ACC112 (cell line): ENCODE data around the gene ENO2.
"Not testable (repeated sequence)": the region's sequence is repeated elsewhere in the genome, so short reads cannot be mapped to it uniquely, and the experiment has no call there.

ENCODE experiments used
- H2AFZ ChIP-seq: fragments of 200-600 bp; sonication (generic); one replicate; pipeline ENCODE4 v1.6.0; 2017; ENCODE audit warnings: antibody characterized with exemption, low read length; ENCODE audit not compliant: unreplicated experiment
- H3K27ac ChIP-seq: fragments of 200-600 bp; sonication (generic); 2 replicates; pipeline ENCODE4 v1.5.1; 2014; ENCODE audit warnings: low read depth, mild to moderate bottlenecking, antibody characterized with exemption, low read length, moderate library complexity
- H3K27me3 ChIP-seq: fragments of 200-600 bp; sonication (generic); 2 replicates; pipeline ENCODE4 v1.6.1; 2014; ENCODE audit warnings: mild to moderate bottlenecking, antibody characterized with exemption, low read length, moderate library complexity, mixed read lengths; ENCODE audit not compliant: insufficient read depth
- H3K36me3 ChIP-seq: fragments of 200-600 bp; sonication (generic); 2 replicates; pipeline ENCODE4 v1.6.1; 2016; ENCODE audit warnings: mild to moderate bottlenecking, antibody characterized with exemption, low read length, moderate library complexity, mixed read lengths; ENCODE audit not compliant: insufficient read depth
- H3K4me1 ChIP-seq: fragments of 200-600 bp; sonication (generic); one replicate; pipeline ENCODE4 v1.6.1; 2016; ENCODE audit warnings: low read length, mixed read lengths; ENCODE audit not compliant: insufficient read depth, unreplicated experiment, control insufficient read depth
- H3K4me3 ChIP-seq: fragments of 200-600 bp; sonication (generic); 2 replicates; pipeline ENCODE4 v1.5.1; 2014; ENCODE audit warnings: mild to moderate bottlenecking, low read depth, low read length
- H3K79me2 ChIP-seq: fragments of 200-600 bp; sonication (generic); one replicate; pipeline ENCODE4 v1.6.0; 2016; ENCODE audit warnings: low read length; ENCODE audit not compliant: control insufficient read depth, unreplicated experiment, insufficient read depth

ENO2 gene

DNA sequence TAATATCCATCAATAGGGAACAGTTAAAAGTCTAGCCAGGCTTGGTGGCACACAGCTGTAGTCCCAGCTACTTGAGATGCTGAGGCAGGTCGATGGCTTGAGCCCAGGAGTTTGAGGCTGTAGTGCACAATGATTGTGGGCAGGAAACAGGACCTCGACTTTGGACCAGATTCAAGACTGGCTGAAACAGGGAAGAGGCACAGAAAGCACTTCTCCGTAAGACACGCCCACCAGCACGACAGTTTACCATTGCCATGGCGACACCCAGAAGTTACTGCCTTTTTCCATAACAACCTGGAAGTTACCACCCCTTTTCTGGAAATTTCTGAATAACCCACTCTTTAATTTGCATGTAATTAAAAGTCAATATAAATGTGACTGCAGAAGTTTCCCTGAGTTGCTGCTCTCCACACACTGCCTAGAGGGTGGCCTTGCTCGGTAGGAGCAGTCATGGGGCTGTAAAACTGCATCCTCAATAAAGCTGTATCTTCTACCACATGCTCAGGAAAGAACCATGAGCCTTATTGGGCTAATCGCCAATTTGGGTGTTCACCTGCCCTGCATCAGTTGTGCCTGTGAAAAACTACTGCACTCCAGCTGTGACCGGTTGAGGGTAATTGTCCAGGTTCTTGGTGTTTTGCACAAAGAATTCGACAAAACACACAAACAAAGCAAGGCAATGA, 14.4 kb upstream of the ENO2 start:
- Histone ChIP-seq H2AFZ (no peak overlapping the region), H3K36me3 (no peaks in the 10 kb centered on the region), H3K27me3 (no peaks in the 10 kb centered on the region), H3K79me2 (no peaks in the 10 kb centered on the region), H3K27ac (no peak overlapping the region), H3K4me1 (peaks cover 4% of the 10 kb centered on the region), H3K4me3 (no peak overlapping the region)

DNA sequence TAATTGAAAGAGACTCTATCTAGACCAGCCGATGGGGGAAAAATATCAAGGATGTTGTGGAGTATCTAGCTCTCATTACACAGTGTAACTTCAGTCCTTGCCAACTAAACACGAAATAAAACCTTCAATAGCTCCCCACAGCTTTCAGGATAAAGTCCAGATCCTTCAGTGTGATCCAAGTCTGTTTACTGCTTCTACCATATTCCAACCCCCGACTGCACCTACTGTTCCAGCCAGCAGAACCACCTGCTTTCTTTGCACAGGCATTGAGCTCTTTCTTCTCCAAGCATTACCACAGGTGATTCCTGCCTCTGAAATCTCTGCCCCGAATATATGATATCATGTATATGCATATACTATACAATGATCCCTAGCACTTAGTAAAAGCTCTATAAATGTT, 11.9 kb upstream of the ENO2 start:
- Histone ChIP-seq H3K27me3 (no peaks in the 10 kb centered on the region), H3K27ac (no peak overlapping the region), H3K79me2 (no peaks in the 10 kb centered on the region), H3K36me3 (peaks cover 6% of the 10 kb centered on the region; the same call in 1 of the 2 replicates), H3K4me3 (no peak overlapping the region), H2AFZ (no peak overlapping the region), H3K4me1 (peaks cover 12% of the 10 kb centered on the region)

DNA sequence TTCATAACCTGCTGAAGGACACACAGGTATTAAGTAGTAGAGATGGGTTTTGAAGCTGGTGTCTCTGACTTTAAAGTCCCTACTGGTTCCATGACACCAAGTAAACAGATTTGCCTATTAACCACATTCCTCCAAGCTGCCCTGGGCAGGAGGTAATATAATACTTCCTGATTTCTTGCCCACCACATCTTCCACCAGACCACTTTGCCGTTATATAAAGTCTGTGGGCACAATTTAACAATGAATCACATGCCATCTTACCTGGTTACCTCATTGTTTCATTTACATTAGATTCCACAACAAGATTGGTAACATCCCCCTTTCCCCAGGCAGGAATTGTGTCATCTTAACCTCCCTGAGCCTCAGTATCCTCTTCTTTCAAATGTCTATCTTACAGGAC, 10.7 kb upstream of the ENO2 start:
- Histone ChIP-seq H2AFZ (peak overlapping the region; percentile 88), H3K4me3 (no peak overlapping the region), H3K27me3 (no peaks in the 10 kb centered on the region), H3K79me2 (no peaks in the 10 kb centered on the region), H3K27ac (no peak overlapping the region), H3K4me1 (peaks cover 12% of the 10 kb centered on the region), H3K36me3 (peaks cover 6% of the 10 kb centered on the region; the same call in 1 of the 2 replicates)

DNA sequence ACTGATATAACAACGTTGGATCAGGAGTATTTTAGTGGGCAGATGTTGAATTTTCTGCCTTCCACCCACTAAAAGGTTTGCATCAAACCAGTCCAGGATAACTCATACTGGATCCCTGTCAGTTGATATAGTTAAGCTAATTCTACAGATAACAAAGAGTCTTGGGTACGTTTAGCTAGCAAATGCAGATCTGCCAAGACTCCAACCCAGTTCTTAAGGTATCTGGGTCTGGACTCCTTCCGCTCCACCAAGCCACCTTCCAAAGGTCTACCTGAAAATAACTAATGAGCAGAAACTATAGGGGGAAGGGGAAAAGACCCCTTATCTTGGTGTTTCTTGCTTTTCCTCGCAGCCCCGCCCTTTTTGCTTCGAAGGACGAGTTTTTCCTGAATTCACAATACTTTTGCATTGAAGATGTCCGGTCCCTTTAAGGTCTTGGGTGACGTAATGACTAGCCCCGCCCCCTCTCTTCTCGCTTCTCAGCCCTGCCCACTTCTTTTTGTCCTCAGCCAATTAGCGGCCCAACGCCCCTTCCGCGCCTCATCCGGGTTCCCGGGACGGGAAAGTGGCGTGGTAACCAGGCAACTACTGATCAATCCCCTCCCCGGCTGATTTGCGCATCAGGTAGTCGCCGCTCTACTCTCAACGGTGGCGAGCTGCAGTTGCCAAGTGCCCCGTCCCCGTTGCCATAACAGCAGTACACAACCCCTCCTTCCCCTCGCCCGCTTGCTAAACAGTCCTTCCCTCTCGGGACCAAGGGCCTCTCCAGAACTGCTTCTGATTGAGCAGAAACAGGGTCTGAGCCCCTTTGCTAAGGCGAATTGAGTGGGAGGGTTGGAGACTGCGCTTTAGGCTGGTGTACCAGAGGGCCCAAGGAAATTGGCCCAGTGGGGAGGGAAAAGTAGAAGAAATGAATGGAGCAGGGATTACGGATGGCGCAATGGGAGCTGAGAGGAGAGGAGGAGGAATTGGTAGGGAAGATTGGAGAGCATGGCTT, 9.8 kb upstream of the ENO2 start, which contains the start of gene LRRC23:
Gene LRRC23 (plus strand): TSS at position 543 of the 997 bp plus-strand sequence. CDS start 812 bp downstream, outside the sequence.
- H2AFZ ChIP-seq, result peak within 1 kb of the TSS; percentile 94
- peaks cover 12% of the 10 kb centered on the region for H3K4me1 ChIP-seq
- no peaks in the 10 kb centered on the region for H3K27me3 ChIP-seq
- H3K27ac ChIP-seq, result peak within 1 kb of the TSS; percentile 56
- H3K36me3 ChIP-seq, result peaks cover 6% of the 10 kb centered on the region; the same call in 1 of the 2 replicates
- H3K79me2 ChIP-seq, result no peaks in the 10 kb centered on the region
- peak within 1 kb of the TSS; percentile 81 for H3K4me3 ChIP-seq

DNA sequence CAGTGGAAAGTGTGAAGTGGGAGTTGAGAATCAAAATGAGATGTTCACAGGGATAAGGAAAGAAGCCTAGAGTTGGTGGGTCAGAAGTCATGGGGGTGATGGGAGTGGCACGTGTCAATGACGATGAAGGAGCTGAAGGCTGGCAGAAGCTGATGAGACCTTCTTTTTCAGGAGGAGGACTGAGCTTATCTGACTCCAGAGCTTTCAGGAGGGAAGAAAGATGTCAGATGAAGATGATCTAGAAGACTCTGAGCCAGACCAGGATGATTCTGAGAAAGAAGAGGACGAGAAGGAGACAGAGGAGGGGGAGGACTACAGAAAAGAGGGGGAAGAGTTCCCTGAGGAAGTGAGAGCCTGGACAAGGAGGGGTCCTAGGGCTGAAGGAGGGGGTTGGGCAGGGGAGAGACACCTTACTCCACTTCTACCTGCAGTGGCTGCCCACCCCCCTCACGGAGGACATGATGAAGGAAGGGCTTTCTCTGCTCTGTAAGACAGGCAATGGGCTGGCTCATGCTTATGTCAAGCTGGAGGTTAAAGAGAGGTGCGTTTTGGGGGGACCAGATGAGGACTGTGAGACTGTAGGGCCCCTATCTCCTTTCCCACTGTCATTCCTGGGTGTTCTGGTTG, 8.9 kb upstream of the ENO2 start:
- no peaks in the 10 kb centered on the region for H3K79me2 ChIP-seq
- H2AFZ ChIP-seq, result no peak overlapping the region
- H3K27me3 ChIP-seq, result no peaks in the 10 kb centered on the region
- peak overlapping the region; percentile 81 for H3K4me3 ChIP-seq
- peaks cover 6% of the 10 kb centered on the region; the same call in 1 of the 2 replicates for H3K36me3 ChIP-seq
- H3K27ac ChIP-seq, result peak overlapping the region; percentile 56; the same call in 1 of the 2 replicates
- H3K4me1 ChIP-seq, result peaks cover 12% of the 10 kb centered on the region

DNA sequence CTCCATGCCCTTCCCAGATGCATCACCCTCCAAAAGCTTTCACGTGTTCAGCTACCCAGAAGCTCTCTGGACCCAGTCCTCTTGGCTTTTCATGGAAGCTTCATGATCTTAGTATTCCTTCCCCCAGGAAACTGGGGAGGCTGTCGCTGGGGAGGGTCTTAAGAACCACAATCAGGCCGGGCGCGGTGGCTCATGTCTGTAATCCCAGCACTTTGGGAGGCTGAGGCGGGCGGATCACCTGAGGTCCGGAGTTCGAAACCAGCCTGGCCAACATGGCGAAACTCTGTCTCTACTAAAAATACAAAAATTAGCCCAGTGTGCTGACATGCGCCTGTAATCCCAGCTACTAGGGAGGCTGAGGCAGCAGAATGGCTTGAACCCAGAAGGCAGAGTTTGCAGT, 6.2 kb upstream of the ENO2 start:
- peaks cover 12% of the 10 kb centered on the region for H3K4me1 ChIP-seq
- not testable (repeated sequence) for H3K27me3 ChIP-seq, H3K4me3 ChIP-seq

DNA sequence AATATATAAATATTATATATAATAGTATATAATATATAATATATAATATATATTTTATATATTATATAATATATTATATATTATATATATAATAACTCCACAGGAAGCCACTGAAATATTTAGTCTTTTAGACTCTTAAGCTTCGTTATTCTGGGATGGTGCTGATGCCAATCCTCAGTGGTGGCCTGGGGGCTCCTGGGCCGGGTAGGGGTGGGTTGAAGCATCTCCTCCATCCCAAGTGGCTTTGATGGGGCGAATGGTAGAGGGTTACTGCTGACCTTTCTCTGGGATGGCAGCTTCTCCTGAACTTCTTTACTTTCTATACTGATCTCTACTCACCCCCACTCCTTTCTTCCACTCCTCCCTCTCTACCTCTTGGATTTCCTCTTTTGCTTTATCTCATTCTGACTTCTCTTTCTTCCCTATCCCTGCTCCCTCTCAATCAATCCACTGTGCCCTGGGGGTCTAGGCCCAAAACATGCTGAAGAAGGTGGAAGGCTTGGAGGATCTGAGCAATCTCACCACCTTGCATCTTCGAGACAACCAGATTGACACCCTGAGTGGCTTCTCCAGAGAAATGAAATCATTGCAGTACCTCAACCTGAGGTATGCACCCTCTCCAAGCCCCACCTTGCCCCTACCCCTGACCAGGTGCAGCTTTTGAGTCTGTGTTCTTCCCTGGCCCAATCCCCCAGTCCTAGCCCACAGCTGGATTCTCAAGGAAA, 4.8 kb upstream of the ENO2 start:
- Histone ChIP-seq H2AFZ (no peak overlapping the region), H3K79me2 (no peaks in the 10 kb centered on the region), H3K27me3 (no peaks in the 10 kb centered on the region), H3K4me1 (peaks cover 12% of the 10 kb centered on the region), H3K4me3 (no peak overlapping the region), H3K36me3 (peaks cover 6% of the 10 kb centered on the region; the same call in 1 of the 2 replicates), H3K27ac (no peak overlapping the region)

More for the DNA sequence above, 6.2 kb upstream of the ENO2 start:
- not testable (repeated sequence) for H3K36me3 ChIP-seq, H3K79me2 ChIP-seq, H3K27ac ChIP-seq, H2AFZ ChIP-seq

DNA sequence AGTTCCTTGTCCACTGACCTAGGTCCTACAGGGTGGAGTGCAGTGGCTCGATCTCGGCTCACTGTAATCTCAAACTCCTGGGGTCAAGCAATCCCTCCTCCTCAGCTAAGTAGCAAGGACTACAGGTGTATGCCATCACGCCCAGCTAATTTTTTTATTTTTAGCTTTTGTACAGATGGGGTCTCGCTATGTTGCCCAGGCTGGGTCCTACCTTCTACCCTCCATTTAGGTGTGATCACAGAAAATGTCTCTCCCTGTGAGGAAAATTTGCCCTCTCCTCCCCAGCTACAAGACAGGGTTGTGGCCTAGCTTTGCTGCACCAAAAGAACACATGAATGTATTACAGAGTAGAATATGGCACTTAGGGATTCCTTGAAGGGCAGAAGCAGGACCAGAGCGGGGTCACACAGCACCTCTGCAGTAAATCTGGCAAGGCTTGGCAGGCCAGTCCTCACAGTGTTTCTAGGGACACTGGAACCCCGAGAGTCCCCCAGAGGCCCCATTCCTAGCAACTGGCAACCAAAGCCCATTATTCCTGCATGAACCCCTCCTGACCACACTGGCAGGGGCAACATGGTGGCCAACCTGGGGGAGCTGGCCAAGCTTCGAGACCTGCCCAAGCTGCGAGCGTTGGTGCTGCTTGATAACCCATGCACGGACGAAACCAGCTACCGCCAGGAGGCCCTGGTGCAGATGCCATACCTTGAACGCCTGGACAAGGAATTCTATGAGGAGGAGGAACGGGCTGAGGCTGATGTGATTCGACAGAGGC, 2.0 kb upstream of the ENO2 start:
- no peak overlapping the region for H3K4me3 ChIP-seq
- no peak overlapping the region for H3K27ac ChIP-seq
- H3K27me3 ChIP-seq, result no peaks in the 10 kb centered on the region
- peaks cover 11% of the 10 kb centered on the region; the same call in 1 of the 2 replicates for H3K36me3 ChIP-seq
- peaks cover 10% of the 10 kb centered on the region for H3K4me1 ChIP-seq
- H3K79me2 ChIP-seq, result peaks cover 15% of the 10 kb centered on the region
- no peak overlapping the region for H2AFZ ChIP-seq

DNA sequence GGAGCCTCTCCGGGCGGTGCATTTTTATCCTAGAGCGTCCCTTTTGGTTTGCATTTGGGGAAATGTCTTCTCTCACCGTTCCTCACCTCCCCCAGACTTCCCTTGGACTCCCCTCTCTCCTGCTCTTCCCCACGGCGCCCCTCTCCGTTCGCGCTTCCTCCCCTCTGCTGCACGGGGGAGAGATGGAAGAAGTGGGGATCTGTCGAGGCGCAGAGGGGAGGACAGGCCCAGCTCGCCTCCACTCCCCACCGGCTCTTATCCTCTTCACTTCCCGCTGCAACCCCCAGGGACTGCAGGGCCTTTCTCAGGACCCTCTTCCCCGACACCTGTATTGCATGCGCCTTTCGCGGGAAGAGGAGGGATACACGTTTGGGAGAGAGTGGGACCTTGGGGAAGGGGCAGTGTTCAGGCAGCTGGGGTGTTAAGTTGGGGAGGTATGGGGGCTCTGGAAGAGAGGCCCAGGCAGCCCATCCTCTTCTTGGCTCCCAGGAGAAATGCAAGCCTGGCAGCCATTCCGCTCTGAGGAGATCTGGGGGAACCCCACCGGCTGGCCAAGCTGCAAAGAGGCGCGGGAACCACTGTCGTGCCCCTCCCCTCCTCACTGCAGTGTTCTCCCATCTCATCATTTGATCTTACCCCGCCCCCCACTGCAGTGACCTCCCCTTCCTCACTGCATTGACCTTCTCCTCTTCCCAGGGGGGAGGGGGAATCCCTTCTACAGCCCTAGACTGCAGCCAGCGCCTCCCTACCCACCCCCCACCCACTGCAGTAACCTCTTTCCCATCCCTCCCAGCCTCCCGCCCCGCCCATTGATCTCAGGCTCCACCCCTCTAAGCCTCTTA, 788 bp downstream of the ENO2 start:
- peak overlapping the region; percentile 90 for H3K4me3 ChIP-seq
- no peaks in the 10 kb centered on the region for H3K27me3 ChIP-seq
- no peak overlapping the region for H2AFZ ChIP-seq
- peaks cover 10% of the 10 kb centered on the region for H3K4me1 ChIP-seq
- H3K79me2 ChIP-seq, result peaks cover 15% of the 10 kb centered on the region
- H3K27ac ChIP-seq, result no peak overlapping the region
- peaks cover 17% of the 10 kb centered on the region; the same call in 1 of the 2 replicates for H3K36me3 ChIP-seq
